NCI-H1436 treated with DMSO at 0.1 percent for 48 hours (cell line): ENCODE results near the gene SCG5.

Source experiments
- DNase-seq: peaks from one replicate; lab custom pipeline; 2025; lab: John Stamatoyannopoulos, UW

SCG5 gene

DNA sequence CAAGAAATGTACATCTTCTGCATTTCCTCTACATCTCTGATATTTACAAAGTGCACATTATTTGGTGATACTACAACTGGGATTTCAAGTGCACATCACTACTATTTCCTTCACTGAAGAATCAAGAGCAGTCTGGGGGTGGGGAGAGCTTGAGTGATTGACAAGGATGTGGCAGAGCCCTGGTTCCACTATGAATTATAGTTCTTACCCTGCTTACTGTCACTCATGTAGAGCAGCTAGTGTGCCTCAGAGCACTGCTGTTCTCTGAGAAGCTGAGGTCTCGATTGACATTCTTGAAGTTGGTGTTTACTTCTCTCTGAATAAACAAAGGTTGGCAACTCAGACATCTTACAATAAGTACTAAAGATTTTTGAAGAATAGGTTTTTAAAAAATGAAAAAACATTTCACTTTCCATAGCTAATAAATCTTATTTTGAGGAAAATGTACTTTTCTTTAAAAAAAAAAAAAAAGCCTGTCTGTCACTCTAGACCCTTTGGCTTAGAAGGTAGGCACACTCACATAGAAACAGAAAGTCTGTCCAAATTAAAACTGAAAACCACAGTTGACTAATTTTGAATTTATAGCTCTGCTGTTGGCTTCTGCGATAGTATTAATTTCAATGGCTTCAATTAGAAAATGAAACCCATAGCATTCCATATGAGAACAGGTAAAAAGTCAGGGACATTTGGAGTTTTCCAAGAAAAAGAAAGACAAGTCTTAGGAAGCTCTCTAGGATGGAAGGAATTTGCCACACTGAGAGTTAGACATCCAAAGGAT is 81.8 kb downstream of the SCG5 start:
- DNase-seq, result no peak

DNA sequence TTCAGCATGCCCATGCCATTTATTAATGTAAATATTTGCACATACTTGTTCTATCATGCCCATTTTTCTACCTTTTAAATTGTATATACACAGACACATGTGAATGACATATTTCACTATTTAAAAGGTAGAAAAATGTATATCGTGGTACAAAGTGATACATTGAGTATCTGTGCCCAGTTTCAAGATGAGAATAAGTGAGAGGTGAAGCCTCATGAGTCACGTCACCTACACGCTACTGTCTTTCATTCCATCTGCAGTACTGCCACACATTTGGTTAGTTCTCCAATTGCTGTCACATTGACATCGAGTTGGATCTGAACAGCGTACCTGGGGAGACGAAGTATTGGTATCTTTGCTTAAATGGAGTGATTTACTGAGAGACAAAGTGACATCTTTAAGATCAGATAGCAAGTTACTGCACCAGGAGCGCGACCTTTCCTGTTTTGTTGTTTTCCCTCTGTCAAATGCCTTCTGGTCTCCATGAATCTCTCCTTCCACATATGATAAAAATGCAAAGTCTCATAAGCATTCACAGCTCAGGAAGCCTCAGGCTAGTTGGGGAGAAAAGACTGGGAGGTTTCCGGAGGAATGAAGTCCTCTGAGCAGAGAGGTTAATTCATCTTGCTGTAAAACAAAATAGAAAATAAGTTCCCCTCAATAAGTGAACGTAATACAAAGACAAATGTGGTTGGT is 88.3 kb downstream of the SCG5 start:
- no peak for DNase-seq

DNA sequence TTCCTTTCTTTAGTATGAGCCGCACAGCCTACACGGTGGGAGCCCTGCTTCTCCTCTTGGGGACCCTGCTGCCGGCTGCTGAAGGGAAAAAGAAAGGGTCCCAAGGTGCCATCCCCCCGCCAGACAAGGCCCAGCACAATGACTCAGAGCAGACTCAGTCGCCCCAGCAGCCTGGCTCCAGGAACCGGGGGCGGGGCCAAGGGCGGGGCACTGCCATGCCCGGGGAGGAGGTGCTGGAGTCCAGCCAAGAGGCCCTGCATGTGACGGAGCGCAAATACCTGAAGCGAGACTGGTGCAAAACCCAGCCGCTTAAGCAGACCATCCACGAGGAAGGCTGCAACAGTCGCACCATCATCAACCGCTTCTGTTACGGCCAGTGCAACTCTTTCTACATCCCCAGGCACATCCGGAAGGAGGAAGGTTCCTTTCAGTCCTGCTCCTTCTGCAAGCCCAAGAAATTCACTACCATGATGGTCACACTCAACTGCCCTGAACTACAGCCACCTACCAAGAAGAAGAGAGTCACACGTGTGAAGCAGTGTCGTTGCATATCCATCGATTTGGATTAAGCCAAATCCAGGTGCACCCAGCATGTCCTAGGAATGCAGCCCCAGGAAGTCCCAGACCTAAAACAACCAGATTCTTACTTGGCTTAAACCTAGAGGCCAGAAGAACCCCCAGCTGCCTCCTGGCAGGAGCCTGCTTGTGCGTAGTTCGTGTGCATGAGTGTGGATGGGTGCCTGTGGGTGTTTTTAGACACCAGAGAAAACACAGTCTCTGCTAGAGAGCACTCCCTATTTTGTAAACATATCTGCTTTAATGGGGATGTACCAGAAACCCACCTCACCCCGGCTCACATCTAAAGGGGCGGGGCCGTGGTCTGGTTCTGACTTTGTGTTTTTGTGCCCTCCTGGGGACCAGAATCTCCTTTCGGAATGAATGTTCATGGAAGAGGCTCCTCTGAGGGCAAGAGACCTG is 89.5 kb downstream of the SCG5 start:
- no peak for DNase-seq

DNA sequence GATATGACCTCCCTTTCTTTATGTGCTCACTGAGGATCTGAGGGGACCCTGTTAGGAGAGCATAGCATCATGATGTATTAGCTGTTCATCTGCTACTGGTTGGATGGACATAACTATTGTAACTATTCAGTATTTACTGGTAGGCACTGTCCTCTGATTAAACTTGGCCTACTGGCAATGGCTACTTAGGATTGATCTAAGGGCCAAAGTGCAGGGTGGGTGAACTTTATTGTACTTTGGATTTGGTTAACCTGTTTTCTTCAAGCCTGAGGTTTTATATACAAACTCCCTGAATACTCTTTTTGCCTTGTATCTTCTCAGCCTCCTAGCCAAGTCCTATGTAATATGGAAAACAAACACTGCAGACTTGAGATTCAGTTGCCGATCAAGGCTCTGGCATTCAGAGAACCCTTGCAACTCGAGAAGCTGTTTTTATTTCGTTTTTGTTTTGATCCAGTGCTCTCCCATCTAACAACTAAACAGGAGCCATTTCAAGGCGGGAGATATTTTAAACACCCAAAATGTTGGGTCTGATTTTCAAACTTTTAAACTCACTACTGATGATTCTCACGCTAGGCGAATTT is 91.2 kb downstream of the SCG5 start:
- no peak for DNase-seq

DNA sequence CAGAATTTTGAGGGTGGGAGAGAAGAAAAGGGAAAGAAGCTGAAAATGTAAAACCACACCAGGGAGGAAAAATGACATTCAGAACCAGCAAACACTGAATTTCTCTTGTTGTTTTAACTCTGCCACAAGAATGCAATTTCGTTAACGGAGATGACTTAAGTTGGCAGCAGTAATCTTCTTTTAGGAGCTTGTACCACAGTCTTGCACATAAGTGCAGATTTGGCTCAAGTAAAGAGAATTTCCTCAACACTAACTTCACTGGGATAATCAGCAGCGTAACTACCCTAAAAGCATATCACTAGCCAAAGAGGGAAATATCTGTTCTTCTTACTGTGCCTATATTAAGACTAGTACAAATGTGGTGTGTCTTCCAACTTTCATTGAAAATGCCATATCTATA is 91.8 kb downstream of the SCG5 start:
- no peak for DNase-seq

DNA sequence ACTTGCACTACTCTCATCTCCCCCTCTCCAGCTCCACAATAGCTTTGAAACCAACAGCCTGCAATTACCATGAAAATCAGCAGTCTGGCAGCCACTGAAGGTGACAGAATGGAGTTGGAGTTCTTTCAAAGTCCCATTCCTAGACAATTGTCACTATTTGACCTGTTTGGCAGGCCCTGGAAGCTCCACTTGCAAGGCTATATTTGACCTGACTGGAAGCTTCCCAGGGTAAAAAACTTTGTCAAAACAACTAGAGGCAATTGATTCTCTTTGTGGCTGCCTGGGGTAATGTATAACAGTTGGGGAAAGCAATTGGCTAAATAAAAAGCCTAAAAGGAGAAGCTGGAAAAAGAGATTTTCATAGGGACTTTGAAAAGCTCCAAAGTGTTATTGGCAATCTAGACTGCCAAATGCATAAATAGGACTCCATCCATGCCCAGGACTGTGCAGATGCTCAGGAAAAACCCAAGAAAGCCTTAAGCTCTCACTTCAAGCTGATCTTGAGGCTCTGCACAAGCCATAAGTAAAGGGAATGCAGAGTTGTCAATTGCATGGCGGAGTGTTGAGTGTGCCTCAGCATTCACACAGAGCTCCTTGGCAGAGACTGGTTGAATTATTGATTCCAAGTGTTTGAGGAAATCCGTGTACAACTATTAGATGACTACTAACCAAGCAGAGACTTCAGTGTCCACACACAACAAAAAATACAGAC is 94.6 kb downstream of the SCG5 start:
- DNase-seq, result no peak

DNA sequence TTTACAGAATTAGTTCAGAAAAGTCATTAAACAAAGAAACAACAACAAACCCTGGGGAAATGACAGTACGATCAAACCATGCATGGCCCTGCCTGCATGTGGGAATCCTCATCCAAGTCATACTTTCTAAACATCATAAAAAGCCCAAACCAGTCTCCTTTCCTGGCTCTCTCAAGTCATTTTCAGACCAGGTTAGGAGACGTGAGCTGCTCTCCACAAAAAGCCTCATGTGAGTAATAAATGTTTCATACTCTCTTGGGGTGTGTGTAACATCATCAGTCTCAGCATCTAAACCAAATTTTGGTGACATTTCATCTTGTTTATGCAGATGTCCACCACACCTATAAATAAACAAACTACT is 95.2 kb downstream of the SCG5 start:
- no peak for DNase-seq

DNA sequence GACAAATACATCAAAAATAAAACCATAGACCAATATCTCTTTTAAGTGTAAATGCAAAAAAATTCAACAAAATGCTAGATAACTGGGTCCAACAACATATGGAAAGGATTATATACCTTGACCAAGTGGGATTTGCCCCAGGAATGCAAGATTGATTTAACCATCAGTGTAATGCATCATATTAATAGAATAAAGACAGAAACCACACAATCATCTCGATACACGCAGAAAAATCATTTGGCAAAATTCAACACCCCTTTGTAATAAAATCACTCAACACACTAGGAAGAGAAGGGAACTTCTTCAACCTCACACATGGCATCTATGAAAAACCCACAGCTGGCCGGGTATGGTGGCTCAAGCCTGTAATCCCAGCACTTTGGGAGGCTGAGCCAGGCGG is 95.8 kb downstream of the SCG5 start:
- DNase-seq, result no peak

DNA sequence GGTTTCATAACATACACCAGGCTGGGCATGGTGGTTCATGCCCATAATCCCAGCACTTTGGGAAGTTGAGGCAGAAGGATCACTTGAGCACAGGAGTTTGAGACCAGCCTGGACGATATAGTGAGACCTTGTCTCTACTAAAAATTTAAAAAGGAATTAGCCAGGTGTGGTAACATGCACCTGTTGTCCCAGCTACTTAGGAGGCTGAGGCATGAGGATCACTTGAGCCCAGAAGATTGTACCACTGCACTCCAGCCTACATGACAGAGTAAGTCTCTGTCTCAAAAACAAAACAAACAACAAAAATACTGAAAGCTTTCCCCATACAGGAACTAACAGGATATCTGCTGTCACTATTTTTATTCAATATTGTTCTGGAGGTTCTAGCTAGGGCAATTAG is 97.2 kb downstream of the SCG5 start:
- DNase-seq, result no peak

DNA sequence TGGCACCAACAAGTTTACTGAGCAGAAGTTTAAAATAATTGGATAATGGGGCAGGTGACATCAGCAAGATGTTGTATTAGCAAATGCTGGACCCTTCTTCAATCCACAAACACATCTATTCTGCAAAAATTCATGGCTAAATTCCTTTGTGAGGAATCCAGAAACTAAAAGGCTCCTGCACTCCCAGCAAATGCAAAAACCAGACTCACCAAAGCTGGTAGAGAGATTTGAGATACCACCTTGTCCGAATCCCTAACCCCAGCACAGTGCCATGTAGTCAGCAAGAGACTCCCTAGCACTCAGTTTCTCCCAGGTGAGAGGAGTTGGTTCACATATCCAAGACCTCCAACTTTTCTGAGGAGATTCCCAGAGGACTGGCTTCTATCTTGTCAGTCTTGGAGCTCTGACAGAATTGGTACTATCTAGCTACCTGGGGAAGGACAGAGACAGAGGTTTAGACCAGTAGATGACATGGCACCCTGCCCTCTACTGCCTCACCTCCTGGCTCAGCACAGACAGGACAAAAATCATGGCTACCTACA is 98.1 kb downstream of the SCG5 start:
- DNase-seq, result no peak

DNA sequence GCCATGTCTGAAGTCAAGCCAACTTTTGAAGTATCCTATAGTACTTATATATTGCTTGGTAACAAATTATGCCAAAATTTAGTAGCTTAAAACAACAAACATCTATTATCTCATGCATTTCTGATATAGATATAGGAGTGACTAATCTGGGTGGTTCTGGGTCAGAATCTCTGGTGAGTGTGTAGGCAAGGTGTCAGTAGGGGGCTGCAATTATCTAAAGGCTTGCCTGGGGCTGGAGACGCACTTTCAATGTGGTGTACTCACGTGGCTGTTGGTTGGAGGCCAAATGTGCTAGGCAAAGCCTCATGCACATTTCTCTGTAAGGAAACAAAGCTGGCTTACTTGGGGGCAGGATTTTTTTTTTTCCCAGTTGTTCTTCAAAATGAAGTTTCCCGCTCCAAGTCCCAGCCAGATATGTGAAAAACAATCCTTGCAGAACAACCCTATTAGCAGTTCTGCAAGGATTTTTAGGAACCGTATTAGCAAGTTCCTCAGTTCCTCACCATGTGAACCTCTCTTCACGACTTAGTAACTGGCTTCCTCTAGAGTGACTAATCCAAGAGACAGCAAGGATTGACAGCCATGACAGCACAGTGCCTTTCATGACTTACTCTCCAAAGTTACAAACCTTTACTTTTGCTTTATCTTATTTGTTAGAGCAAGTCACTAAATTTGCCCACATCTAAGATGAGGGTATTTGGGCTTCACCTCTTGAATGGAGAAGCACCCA is 102.1 kb downstream of the SCG5 start:
- no peak for DNase-seq

DNA sequence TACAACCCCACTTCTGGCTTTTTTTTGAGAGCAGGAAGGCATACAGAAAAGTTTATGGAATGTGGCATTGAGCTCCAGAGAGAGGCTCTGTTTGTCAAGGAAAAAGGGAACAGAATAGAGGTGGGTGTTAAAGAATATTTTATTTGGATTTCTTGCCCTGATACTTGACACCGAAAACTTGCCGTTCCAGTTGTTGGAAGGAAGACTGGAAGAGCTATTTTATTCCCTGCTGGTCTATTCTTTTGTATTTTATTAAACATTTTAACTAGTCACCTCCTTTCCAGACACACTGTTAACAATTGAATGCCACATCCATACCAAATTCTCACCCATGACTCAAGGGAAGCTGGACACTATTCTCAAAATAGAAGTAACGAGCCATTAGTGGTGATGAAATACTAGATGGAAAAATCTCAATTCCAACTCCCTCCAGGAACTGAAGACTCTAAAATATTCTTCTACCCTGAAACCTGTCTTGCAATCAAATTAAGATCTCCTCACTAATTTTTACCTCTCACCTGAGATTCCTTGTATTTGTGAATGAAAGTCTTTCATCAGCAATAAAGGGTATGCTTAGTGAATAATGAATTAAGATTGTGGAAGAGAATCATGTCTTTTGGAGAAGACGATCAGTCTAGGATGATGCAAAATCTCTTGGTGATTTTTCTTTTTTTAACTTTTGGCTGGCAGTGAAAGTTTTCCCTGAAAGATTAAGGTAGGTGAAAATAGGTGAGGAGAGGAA is 104.8 kb downstream of the SCG5 start:
- DNase-seq, result no peak
